GM12865 (cell line): ENCODE results near the gene TNFRSF21.
A peak's percentile ranks its signal among the peaks of the same experiment; 100 is the strongest.

Experiments
- DNase-seq: peaks from one replicate; pipeline ENCODE4 v3.0.0; 2010; ENCODE audit warnings: low read depth
- H3K4me3 ChIP-seq: 2 replicates; pipeline ENCODE4 v1.5.1; 2011; ENCODE audit warnings: mild to moderate bottlenecking, low read depth, low read length, control low read depth
- CTCF ChIP-seq: IDR thresholded peaks from 2 replicates; pipeline ENCODE4 v1.5.1; 2011; ENCODE audit warnings: low read length, control low read depth, low read depth, inconsistent platforms; ENCODE audit not compliant: insufficient read depth; ENCODE audit errors: missing control alignments

Gene TNFRSF21

GRCh38 chr6:47308552-47309290 lies 984 bp downstream of the TNFRSF21 start:
- H3K4me3 ChIP-seq, result peak overlapping the region; percentile 47
- no peak for DNase-seq
- TF ChIP-seq CTCF, result no peak

- H3K4me3 ChIP-seq, result no peak overlapping the region
- DNase-seq, result no peak
- no peak for TF ChIP-seq CTCF
Measured at GRCh38 chr6:47308198-47308517, 1.5 kb downstream of the TNFRSF21 start.

GRCh38 chr6:47307362-47308197 lies 2.1 kb downstream of the TNFRSF21 start:
- no peak for TF ChIP-seq CTCF
- no peak for DNase-seq
- H3K4me3 ChIP-seq, result no peak overlapping the region

GRCh38 chr6:47306887-47307286 lies 2.8 kb downstream of the TNFRSF21 start:
- H3K4me3 ChIP-seq, result no peak overlapping the region
- no peak for TF ChIP-seq CTCF
- DNase-seq, result no peak

- H3K4me3 ChIP-seq, result no peak overlapping the region
- TF ChIP-seq CTCF, result no peak
- no peak for DNase-seq
Measured at GRCh38 chr6:47303861-47304260, 5.8 kb downstream of the TNFRSF21 start.

- TF ChIP-seq CTCF, result no peak
- H3K4me3 ChIP-seq, result no peak overlapping the region
- peak; percentile 16 for DNase-seq
Measured at GRCh38 chr6:47303342-47303741, 6.4 kb downstream of the TNFRSF21 start.
